ENCODE measurements around the gene ANKZF1. TPM values are rescaled to one million over a fixed set of nuclear protein-coding genes. Genes with fewer than 3 reads are reported as not detected.
A peak's percentile ranks its signal among the peaks of the same experiment; 100 is the strongest.

The ANKZF1 gene
- total RNA-seq, 2 donors from 2014 or later, result 14.5 to 14.9 TPM

DNA sequence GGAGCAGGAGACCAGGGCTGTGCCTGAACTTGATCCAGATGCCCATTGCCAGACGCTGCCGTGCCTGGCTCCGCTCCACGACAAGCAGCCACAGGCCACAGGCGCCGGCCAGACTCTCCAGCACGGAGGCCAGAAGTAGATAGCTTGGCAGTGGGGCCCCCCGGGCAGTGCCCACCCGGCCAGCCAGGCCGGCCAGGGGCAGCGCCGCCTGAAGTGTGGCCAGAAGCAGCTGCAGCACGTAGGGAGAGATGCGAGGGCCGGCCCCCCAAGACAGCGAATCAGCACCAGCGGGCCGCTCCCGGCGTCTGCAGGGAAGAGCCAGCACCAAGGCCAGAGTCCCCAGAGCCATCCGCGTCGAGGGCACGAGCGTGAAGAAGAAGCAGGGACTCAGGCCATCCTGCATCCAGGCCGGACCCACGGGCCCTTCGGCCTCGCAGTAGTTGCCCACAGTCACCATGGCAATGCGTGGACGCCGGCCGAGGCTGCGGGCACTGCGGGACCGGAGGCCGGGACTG, 11.3 kb upstream of the ANKZF1 start:
- Histone ChIP-seq H3K4me1 (peaks cover 0 to 37% of the 10 kb centered on the region in 2 donors), H3K36me3 (peaks cover 65% of the 10 kb centered on the region), H3K4me3 (peak overlapping the region; percentile 41 to 63), H3K27ac (peak overlapping the region; percentile 90 to 96), H3K9me3 (no peaks in the 10 kb centered on the region), H3K27me3 (no peaks in the 10 kb centered on the region)
- DNase-seq (ENCODE audit: low spot score), result peak; percentile 80
- no peak for TF ChIP-seq CTCF (IDR thresholded peaks at IDR 0.05)

GRCh38 chr2:219218732-219219701, 10.6 kb upstream of the ANKZF1 start, which contains the start of gene ABCB6:
Gene ABCB6 (minus strand): TSS chr2:219218958. CDS start chr2:219218673, 285 bp downstream.
- Histone ChIP-seq H3K4me1 (peaks cover 0 to 37% of the 10 kb centered on the region in 2 donors), H3K4me3 (peak within 1 kb of the TSS; percentile 41 to 63), H3K27ac (peak within 1 kb of the TSS; percentile 90 to 96), H3K27me3 (no peaks in the 10 kb centered on the region), H3K36me3 (peaks cover 65% of the 10 kb centered on the region), H3K9me3 (no peaks in the 10 kb centered on the region)
- peak; percentile 99 for DNase-seq (ENCODE audit: low spot score)
- no peak for TF ChIP-seq CTCF (IDR thresholded peaks at IDR 0.05)

DNA sequence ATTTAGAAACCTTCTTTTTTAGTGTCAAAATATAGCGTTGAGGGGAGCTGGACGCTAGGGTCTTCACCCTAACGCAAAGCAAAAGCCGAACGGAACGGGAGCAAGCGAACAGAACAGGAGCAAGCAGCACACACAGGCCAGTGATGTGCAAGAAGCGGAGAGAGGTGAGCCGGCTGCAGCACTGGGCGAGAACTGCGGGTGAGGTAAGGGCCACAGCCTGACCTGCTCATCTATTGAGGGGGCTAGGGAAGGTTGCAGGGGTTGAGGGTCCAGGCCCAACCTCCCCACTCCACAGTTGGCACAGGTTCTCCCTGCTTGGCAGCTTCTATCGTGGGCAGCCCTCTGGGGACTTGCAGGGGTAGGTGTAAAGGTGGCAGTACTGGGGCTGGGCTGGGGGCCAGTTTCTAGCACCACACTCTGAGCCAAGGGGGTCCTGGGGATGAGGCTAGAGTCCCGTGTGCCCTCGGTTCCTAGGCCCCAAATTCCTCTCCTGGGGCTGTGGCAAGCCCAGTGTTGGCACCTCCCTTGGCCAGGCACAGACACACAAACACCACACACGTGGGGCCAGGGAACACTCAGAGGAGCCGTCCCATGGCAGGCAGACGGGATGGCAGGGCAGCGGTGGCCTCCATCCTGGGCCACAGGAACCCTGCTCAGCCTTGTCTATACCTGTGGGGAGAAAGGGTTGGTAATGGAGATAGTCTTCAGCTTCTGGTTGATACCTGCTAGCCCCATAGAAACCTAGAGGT, 9.6 kb upstream of the ANKZF1 start:
- peaks cover 65% of the 10 kb centered on the region for H3K36me3 ChIP-seq
- peak overlapping the region in 1 of 2 donors; percentile 90 for H3K27ac ChIP-seq
- no peak for DNase-seq (ENCODE audit: low spot score)
- no peaks in the 10 kb centered on the region for H3K9me3 ChIP-seq
- peaks cover 0 to 37% of the 10 kb centered on the region in 2 donors for H3K4me1 ChIP-seq
- no peaks in the 10 kb centered on the region for H3K27me3 ChIP-seq
- TF ChIP-seq CTCF (IDR thresholded peaks at IDR 0.05), result no peak
- no peak overlapping the region for H3K4me3 ChIP-seq

- no peak overlapping the region for H3K4me3 ChIP-seq
- DNase-seq (ENCODE audit: low spot score), result no peak
- peaks cover 0 to 37% of the 10 kb centered on the region in 2 donors for H3K4me1 ChIP-seq
- no peaks in the 10 kb centered on the region for H3K9me3 ChIP-seq
- H3K36me3 ChIP-seq, result peaks cover 68% of the 10 kb centered on the region
- H3K27ac ChIP-seq, result no peak overlapping the region
- H3K27me3 ChIP-seq, result no peaks in the 10 kb centered on the region
- TF ChIP-seq CTCF (IDR thresholded peaks at IDR 0.05), result no peak
Measured at GRCh38 chr2:219220652-219221402, 8.8 kb upstream of the ANKZF1 start.

- peaks cover 68% of the 10 kb centered on the region for H3K36me3 ChIP-seq
- TF ChIP-seq CTCF (IDR thresholded peaks at IDR 0.05), result no peak
- DNase-seq (ENCODE audit: low spot score), result no peak
- H3K9me3 ChIP-seq, result no peaks in the 10 kb centered on the region
- peaks cover 0 to 27% of the 10 kb centered on the region in 2 donors for H3K4me1 ChIP-seq
- no peaks in the 10 kb centered on the region for H3K27me3 ChIP-seq
- H3K27ac ChIP-seq, result no peak overlapping the region
- H3K4me3 ChIP-seq, result no peak overlapping the region
Measured at GRCh38 chr2:219221957-219222518, 7.6 kb upstream of the ANKZF1 start.
